ENCODE measurements around the gene CALCB.

The CALCB gene

DNA sequence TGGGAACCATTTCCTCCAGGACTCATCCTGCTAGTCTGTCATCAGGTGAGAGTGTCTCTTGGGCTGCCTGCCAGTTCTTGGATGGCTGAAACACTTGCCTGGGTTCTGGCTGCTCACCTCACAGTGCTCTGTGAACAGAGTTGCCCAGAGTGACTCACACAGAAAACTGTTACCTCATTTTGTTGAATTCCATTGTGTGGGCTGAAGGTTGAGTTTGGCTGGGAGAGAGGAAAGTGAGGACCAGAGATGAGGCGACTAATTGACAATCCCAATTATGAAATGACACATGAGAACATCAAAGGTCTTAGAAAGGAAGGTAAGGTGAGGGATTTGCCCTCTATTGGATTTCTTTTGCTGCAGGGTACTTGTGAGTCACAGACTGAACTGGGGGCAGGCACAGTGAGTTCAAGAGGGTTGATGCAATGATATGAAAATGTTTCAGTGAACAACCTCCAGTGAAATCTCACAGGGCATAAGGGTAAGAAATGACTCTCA lies 20.2 kb upstream of the CALCB start:
- no peak for TF ChIP-seq FOXP2 (optimal IDR thresholded peaks at IDR 0.05; ENCODE audit: borderline replicate concordance, extremely low read depth, extremely low read length, insufficient read depth)

GRCh38 chr11:15055620-15056356 lies 17.6 kb upstream of the CALCB start:
- TF ChIP-seq, protein P1, sequence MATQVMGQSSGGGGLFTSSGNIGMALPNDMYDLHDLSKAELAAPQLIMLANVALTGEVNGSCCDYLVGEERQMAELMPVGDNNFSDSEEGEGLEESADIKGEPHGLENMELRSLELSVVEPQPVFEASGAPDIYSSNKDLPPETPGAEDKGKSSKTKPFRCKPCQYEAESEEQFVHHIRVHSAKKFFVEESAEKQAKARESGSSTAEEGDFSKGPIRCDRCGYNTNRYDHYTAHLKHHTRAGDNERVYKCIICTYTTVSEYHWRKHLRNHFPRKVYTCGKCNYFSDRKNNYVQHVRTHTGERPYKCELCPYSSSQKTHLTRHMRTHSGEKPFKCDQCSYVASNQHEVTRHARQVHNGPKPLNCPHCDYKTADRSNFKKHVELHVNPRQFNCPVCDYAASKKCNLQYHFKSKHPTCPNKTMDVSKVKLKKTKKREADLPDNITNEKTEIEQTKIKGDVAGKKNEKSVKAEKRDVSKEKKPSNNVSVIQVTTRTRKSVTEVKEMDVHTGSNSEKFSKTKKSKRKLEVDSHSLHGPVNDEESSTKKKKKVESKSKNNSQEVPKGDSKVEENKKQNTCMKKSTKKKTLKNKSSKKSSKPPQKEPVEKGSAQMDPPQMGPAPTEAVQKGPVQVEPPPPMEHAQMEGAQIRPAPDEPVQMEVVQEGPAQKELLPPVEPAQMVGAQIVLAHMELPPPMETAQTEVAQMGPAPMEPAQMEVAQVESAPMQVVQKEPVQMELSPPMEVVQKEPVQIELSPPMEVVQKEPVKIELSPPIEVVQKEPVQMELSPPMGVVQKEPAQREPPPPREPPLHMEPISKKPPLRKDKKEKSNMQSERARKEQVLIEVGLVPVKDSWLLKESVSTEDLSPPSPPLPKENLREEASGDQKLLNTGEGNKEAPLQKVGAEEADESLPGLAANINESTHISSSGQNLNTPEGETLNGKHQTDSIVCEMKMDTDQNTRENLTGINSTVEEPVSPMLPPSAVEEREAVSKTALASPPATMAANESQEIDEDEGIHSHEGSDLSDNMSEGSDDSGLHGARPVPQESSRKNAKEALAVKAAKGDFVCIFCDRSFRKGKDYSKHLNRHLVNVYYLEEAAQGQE (IDR thresholded peaks at IDR 0.05; ENCODE audit: insufficient read depth in 1 of 2, low read depth in 2 of 2, low read length in 2 of 2), result no peak
- TF ChIP-seq FOXP2 (optimal IDR thresholded peaks at IDR 0.05; ENCODE audit: borderline replicate concordance, extremely low read depth, extremely low read length, insufficient read depth), result no peak
- TF ChIP-seq TAF1 (IDR thresholded peaks at IDR 0.05; ENCODE audit: borderline replicate concordance, insufficient read depth, low read length), result no peak

- TF ChIP-seq POLR2AphosphoS5 (IDR thresholded peaks at IDR 0.05; ENCODE audit: low read depth, low read length) (no peak), SIN3A (IDR thresholded peaks at IDR 0.05; ENCODE audit: borderline replicate concordance, insufficient read depth, low read length) (no peak), TAF1 (IDR thresholded peaks at IDR 0.05; ENCODE audit: borderline replicate concordance, insufficient read depth, low read length) (no peak), FOXP2 (optimal IDR thresholded peaks at IDR 0.05; ENCODE audit: borderline replicate concordance, extremely low read depth, extremely low read length, insufficient read depth) (no peak)
- TF ChIP-seq, protein P1 (IDR thresholded peaks at IDR 0.05; ENCODE audit: insufficient read depth in 1 of 2, low read depth in 2 of 2, low read length in 2 of 2), result no peak
Measured at GRCh38 chr11:15057329-15057728, 16.1 kb upstream of the CALCB start.

DNA sequence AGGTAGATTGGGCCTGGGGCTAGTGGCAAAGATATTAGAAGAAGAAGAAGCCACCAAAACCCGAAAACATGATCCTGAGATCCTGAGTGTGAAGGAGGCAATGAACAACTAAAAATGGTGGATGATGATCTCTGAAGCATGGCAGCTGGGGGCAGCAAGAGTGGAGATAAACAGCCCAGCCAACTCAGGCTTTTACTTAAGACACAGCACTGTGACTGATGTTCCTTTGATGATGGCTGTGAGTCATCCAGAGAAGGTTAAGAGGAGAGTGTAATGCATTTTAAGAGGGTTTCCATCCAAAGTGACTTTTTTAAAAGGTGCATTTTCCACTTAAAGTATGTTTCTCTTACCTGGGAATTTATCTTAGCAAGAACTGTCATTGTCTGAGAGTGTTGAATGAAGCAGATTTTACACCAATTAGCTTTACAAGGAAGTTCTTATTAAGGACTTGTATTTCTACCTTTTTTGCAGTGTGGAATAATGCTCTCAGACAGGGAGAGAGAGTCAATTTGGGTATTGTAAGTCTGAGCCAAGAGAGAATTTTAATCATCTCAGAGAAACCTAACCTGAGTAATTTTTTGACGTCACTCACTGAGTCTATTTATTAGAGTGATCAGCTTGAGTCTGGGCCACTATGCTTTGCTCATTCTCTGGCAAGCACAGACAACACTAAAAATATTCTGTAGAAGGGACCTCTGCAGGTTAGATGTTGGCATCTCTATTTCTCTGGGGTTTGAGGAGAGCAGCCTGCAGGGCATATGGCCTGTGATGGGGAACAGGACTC lies 14.1 kb upstream of the CALCB start:
- no peak for TF ChIP-seq POLR2AphosphoS5 (IDR thresholded peaks at IDR 0.05; ENCODE audit: low read depth, low read length)
- TF ChIP-seq FOXP2 (optimal IDR thresholded peaks at IDR 0.05; ENCODE audit: borderline replicate concordance, extremely low read depth, extremely low read length, insufficient read depth), result no peak
- TF ChIP-seq, protein P1 (IDR thresholded peaks at IDR 0.05; ENCODE audit: insufficient read depth in 1 of 2, low read depth in 2 of 2, low read length in 2 of 2), result no peak
- no peak for TF ChIP-seq SIN3A (IDR thresholded peaks at IDR 0.05; ENCODE audit: borderline replicate concordance, insufficient read depth, low read length)
- TF ChIP-seq TAF1 (IDR thresholded peaks at IDR 0.05; ENCODE audit: borderline replicate concordance, insufficient read depth, low read length), result no peak

DNA sequence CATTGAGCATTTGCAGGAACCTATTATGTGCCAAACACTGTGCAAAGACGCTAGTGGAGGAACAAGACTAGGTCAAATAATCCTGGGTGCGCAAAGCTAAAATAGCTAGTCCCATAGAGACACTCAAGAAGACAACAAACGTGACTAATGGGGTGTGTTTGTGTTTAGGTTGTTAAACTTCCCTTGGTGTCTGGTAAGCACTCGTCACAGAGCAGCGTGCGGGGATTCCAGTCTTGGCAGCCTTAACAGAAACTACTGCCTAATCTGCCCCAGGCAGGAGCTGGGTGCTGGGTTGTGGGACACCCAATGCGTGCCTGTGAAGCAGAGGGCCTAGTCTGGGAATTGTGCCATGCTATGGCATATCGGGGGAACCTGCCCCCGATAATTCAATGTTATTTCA lies 10.8 kb upstream of the CALCB start:
- TF ChIP-seq FOXP2 (optimal IDR thresholded peaks at IDR 0.05; ENCODE audit: borderline replicate concordance, extremely low read depth, extremely low read length, insufficient read depth) (no peak), TAF1 (IDR thresholded peaks at IDR 0.05; ENCODE audit: borderline replicate concordance, insufficient read depth, low read length) (no peak), POLR2AphosphoS5 (IDR thresholded peaks at IDR 0.05; ENCODE audit: low read depth, low read length) (no peak), SIN3A (IDR thresholded peaks at IDR 0.05; ENCODE audit: borderline replicate concordance, insufficient read depth, low read length) (no peak)

Data from PFSK-1 (cell line).